HG03095 (cell line): Measurements from ENCODE around the gene DEFB131A.
"Not testable (repeated sequence)": the region's sequence is repeated elsewhere in the genome, so short reads cannot be mapped to it uniquely, and the experiment has no call there.

Experiments
- ATAC-seq: cut with Tn5 transposase; IDR thresholded peaks from one replicate; pipeline ENCODE4 v1.9.1; 2021; ENCODE audit warnings: moderate library complexity; ENCODE audit not compliant: unreplicated experiment

Gene DEFB131A

GRCh38 chr4:9444114-9444513, at the start of gene DEFB131A:
TSS of gene DEFB131A (plus strand) at chr4:9444414. CDS start at chr4:9444534, 120 bp downstream.
- ATAC-seq, result not testable (repeated sequence)

- ATAC-seq, result not testable (repeated sequence)
Observed at GRCh38 chr4:9405774-9406173, 38.4 kb upstream of the DEFB131A start.

GRCh38 chr4:9406491-9406890, 37.7 kb upstream of the DEFB131A start:
- not testable (repeated sequence) for ATAC-seq

- ATAC-seq, result no peak
Observed at GRCh38 chr4:9409793-9410192, 34.4 kb upstream of the DEFB131A start.

- ATAC-seq, result not testable (repeated sequence)
Observed at GRCh38 chr4:9421884-9422455, 22.2 kb upstream of the DEFB131A start.

GRCh38 chr4:9425916-9426315, 18.3 kb upstream of the DEFB131A start:
- not testable (repeated sequence) for ATAC-seq

- not testable (repeated sequence) for ATAC-seq
Observed at GRCh38 chr4:9430061-9430460, 14.2 kb upstream of the DEFB131A start.

- not testable (repeated sequence) for ATAC-seq
Observed at GRCh38 chr4:9433320-9433719, 10.9 kb upstream of the DEFB131A start.

GRCh38 chr4:9436728-9437127, 7.5 kb upstream of the DEFB131A start:
- not testable (repeated sequence) for ATAC-seq

- not testable (repeated sequence) for ATAC-seq
Observed at GRCh38 chr4:9442355-9442754, 1.9 kb upstream of the DEFB131A start.

- ATAC-seq, result not testable (repeated sequence)
Observed at GRCh38 chr4:9444681-9445080, 467 bp downstream of the DEFB131A start.

GRCh38 chr4:9452251-9452650, 8.0 kb downstream of the DEFB131A start:
- ATAC-seq, result not testable (repeated sequence)

- ATAC-seq, result not testable (repeated sequence)
Observed at GRCh38 chr4:9454284-9454683, 10.1 kb downstream of the DEFB131A start.

- not testable (repeated sequence) for ATAC-seq
Observed at GRCh38 chr4:9455046-9455445, 10.8 kb downstream of the DEFB131A start.

- ATAC-seq, result not testable (repeated sequence)
Observed at GRCh38 chr4:9479466-9479865, 35.3 kb downstream of the DEFB131A start.

GRCh38 chr4:9480066-9480465, 35.9 kb downstream of the DEFB131A start:
- ATAC-seq, result not testable (repeated sequence)

- ATAC-seq, result not testable (repeated sequence)
Observed at GRCh38 chr4:9482871-9483270, 38.7 kb downstream of the DEFB131A start.

GRCh38 chr4:9483682-9484081, 39.5 kb downstream of the DEFB131A start:
- not testable (repeated sequence) for ATAC-seq

GRCh38 chr4:9486880-9487279, 42.7 kb downstream of the DEFB131A start:
- ATAC-seq, result not testable (repeated sequence)

- ATAC-seq, result not testable (repeated sequence)
Observed at GRCh38 chr4:9488796-9489195, 44.6 kb downstream of the DEFB131A start.

- not testable (repeated sequence) for ATAC-seq
Observed at GRCh38 chr4:9490496-9490895, 46.3 kb downstream of the DEFB131A start.

GRCh38 chr4:9490986-9491385, 46.8 kb downstream of the DEFB131A start:
- ATAC-seq, result not testable (repeated sequence)

- ATAC-seq, result not testable (repeated sequence)
Observed at GRCh38 chr4:9493589-9493988, 49.4 kb downstream of the DEFB131A start.
